Activated CD4-positive, alpha-beta T cell treated with anti-CD3 and anti-CD28 coated beads, Interleukin-2, Interleukin-4, amounts not matched to agents 100 ng/mL and 50 ng/mL, durations not matched to agents 16 hours and 8 hours (primary cell): Measurements from ENCODE around the gene SBK3.
"Not testable (repeated sequence)": the region's sequence is repeated elsewhere in the genome, so short reads cannot be mapped to it uniquely, and the experiment has no call there.

Experiments used
- DNase-seq: peaks from one replicate; pipeline ENCODE4 v3.0.0-alpha.2; 2020; ENCODE audit warnings: low spot score

The SBK3 gene, protein sequence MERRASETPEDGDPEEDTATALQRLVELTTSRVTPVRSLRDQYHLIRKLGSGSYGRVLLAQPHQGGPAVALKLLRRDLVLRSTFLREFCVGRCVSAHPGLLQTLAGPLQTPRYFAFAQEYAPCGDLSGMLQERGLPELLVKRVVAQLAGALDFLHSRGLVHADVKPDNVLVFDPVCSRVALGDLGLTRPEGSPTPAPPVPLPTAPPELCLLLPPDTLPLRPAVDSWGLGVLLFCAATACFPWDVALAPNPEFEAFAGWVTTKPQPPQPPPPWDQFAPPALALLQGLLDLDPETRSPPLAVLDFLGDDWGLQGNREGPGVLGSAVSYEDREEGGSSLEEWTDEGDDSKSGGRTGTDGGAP

DNA sequence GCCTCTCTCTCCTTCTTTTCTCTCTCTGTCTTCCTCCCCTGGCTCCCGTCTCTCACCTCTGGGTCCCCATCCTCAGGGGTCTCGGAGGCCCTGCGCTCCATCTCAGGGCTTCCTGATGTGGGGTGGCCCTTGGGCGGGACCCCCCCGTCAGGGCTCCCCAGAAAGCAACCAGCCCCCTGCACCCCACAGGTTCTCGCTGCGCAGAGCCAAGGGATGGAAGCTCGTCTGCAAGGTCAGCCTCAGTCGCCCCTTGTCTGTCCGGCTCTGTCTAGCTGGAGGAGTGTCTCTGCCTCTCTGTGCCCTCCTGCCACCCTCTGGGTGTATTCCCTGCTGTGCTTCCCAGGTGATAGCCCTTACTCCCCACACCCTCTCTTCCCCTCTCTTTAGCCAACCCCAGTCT is at the start of gene SBK3:
Gene SBK3, minus strand, starts transcription at position 101 of the 400 bp plus-strand sequence. Its CDS starts 0 bp downstream, at position 101.
- no peak for DNase-seq

DNA sequence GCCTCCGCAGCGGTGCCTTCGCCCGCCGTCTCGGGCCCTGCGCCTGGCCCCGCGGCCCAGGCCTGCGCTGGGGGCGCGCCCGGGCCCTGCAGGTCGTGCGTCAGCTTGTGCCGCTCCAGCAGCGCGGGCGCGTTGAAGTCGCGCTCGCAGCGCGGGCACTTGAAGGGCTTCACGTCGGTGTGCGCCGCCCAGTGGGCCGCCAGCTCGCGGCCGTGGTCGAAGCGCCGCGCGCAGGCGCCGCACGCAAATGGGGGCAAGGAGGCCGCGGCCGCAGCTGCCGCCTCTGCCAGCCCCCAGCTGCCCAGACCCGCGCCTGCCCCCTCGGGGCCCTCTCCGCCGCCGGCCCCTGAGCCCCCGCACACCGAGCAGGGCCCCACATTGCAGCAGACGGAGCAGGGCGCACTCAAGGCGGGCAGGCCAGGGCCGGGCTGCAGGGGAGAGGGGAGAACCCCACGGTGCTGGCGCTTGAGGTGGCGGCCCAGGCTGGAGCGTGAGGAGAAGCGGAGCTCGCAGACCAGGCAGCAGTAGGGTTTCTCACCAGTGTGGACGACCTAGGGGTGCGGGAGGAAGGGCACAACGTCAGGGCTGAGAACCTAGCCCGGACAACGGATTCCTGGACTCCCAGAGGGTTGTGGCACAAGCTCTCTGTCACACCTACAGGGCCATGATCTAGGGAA is 47.9 kb upstream of the SBK3 start:
- no peak for DNase-seq

DNA sequence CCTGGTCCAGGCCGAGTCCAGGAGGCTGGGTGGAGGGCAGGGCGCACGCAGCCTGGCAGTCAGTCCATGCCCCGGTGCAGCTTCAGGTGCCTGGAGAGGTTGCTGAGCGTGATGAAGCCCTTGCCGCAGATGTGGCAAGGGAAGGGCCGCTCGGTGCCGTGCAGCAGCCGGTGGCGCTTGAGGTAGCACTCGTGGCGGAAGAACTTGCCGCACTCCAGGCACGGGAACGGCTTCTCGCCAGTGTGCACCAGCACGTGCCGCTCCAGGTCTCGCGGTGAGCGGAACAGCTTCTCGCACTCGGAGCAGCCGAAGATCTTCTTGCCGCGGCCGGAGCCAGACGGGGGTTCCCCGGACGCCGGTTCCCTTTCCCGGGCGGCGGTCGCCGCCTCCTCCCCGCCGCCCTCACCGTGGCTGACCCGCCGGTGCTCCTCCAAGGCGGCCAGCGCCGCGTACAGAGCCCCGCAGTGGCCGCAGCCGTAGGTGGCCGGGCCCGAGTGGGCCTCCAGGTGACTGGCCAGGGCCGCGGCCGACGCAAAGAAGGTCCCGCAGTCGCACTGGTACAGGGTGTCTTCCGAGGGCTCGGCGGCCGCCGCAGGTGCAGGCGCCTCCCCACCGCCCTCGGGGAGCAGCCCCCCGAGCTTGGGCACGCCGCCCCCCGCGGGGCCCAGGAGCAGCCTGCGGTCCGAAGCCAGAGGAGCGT is 47.2 kb upstream of the SBK3 start:
- no peak for DNase-seq

DNA sequence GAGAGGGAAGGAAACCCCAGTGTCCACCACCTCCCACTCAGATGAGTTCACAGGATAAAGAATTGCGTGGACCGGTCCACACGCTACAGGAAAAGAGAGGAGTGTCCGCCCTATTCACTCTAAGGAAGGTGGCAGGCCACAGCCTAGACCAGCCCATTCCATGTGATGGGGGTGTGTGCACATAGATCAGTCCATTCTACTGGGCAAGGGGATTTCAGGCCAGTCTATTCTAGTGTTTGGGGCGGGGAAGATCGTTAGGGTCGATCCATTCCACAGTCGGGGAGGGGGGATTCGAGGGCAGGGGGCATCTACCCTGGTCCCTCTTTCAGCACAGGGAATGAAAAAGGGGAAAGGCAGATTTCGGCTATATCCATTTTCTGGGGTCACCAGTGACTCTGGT is 46.2 kb upstream of the SBK3 start:
- no peak for DNase-seq

DNA sequence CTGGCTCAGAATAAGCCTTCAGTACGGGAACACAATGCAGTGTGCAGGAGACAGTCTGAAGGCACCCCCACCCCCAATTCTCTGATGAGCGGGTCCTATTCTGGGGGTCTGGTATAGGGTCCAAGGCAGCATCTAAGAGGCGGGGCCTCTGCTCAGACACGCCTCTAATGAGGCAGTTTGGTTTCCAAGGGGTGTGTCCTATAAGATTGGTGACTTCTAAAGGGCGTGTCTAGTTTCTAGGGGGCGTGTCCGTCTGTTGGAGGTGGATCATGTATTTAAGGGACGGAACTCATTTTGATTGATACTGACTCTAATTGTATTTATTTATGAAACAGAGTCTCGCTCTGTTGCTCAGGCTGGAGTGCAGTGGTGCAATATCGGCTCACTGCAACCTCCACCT is 45.3 kb upstream of the SBK3 start:
- no peak for DNase-seq

DNA sequence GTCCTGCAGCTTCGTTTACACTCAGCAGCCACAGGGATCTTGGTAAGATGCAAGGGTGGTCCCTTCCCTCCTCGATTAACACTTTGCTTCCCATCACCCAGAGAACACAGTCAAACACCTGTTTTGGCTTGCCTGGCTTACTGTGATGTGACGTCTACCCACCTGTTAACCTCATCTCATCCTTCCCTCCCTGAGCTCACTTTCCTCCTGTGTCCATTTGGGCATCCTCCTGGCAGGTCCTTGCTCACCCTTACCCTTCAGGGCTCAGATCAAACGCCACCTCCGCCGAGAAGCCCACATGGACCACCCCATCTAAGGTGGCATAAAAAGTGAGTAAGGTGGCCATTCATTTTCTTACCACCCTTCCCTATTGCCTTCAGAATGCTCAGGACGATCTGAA is 44.8 kb upstream of the SBK3 start:
- no peak for DNase-seq

DNA sequence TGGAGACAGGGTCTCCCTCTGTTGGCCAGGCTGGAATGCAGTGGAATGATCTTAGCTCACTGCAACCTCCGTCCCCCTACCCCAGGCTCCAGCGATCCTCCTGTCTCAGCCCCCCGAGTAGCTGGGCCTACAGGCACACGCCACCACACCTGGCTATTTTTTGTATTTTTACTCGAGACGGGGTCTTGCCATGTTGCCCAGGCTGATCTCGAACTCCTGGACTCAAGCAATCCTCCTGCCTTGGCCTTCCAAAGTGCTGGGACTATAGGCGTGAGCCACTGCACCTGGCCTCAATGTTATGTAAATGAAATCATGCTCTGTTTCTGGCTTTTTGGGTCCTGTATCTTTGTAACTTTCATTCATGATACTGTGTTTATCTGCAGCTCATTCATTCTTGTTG is 43.4 kb upstream of the SBK3 start:
- DNase-seq: no peak

DNA sequence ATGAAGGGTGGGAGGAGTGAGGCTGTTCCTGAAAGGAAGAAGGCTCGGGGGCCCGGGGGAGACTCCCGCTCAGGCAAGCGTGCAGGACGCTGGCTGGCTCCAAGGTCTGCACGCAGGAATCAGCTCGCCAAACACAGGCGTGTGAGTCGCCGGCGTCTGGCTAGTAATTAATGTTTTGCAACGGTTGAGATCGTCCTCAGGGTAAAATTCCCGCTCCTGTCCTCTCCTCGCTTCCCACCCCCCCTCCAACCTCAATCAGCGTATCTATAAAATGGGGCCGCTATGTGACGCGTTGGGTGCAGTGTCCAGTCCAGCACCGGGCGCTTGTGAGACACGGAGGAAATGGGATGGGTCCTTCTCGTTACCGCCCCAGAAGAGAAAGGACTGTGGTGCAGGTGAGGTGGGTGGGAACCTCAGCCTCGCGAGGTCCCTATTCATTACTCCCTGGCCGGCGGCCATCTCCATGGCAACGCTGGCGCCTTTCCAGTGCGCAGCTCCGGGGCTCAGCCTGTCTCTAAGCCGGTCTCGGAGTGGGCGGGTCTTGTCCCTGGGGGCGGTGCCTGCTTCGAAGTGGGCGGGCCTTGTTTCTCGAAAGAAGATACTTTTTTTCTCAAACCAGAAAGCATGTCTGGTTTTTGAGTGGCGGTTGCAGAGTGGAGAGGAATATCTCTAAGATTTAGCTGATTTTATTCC is 41.8 kb upstream of the SBK3 start:
- peak; percentile 83 for DNase-seq

DNA sequence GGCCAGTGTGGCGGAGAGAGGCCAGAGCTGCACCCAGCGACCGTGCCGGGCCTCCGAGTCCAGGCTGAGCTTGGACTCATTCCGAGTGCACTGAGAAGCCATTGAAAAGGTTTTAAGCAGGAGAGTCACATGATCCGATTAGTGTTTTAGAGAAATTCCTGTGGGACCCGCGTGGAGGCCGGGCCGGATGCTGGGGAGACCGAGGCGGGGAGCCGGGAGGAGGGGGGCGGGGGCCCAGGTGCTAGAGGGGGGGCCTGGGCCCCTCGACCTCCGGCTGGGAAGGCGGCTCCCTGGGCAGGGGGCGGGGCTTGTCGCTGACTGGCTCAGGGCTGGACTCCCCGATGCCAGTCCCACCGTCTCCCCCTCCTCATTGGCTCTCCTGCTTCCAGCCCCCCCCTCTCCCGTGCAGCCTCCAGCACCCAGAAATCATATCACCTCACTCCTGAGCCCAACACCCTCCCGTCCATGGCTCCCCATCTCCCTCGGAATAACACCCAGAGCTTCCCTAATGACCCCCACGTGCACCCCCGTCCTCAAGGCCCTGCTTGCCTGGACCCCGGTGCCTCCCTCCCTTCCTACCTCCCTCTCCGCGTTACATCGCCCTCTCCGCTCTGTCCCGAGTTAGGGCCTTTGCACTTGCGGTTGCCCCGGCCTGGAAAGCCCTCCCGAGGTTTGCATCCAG is 40.5 kb upstream of the SBK3 start:
- DNase-seq: no peak

DNA sequence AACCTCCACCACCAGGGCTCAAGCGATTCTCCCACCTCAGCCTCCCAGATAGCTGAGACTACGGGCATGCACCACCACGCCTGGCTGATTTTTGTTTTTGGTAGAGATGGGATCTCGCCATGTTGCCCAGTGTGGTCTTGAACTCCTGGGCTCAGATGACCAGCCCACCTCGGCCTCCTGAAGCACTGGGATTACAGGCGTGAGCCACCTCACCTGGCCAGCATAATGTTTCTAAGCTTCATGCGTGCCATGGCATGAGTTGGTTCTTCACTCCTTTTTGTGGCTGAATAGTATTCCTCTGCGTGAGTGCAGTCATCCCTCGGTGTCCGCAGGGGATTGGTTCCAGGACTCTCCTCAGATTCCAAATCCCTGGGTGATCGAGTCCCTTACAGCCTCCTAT is 39.5 kb upstream of the SBK3 start:
- no peak for DNase-seq

DNA sequence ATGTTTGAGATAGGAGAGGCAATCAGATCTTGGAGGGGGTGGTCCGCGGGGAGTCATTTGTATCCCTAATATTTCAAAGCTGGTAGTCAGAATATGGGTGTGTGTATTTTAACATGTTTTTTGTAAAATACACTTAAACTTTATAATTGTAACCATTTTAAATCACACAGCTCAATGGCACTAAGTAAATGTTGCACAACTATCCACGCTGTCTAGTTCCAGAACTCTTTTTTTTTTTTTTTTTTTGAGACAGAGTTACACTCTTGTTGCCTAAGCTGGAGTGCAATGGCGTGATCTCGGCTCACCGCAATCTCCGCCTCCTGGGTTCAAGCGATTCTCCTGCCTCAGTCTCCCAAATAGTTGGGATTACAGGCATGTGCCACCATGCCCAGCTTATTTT is 38.6 kb upstream of the SBK3 start:
- DNase-seq: not testable (repeated sequence)

DNA sequence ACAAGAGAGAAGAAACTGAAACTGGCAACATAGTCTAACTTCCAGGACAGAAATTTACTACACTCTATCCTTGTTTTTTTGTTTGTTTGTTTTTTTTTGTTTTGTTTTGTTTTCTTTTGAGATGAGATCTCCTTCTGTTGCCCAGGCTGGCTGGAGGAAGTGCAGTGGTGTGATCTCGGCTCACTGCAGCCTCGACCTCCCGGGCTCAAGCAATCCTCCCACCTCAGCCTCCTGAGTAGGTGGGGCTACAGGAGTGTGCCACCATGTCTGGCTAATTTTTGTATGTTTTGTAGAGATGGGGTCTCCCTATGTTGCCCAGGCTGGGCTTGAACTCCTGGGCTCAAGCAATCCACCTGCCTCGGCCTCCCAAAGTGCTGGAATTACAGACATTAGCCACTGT is 36.9 kb upstream of the SBK3 start:
- not testable (repeated sequence) for DNase-seq

DNA sequence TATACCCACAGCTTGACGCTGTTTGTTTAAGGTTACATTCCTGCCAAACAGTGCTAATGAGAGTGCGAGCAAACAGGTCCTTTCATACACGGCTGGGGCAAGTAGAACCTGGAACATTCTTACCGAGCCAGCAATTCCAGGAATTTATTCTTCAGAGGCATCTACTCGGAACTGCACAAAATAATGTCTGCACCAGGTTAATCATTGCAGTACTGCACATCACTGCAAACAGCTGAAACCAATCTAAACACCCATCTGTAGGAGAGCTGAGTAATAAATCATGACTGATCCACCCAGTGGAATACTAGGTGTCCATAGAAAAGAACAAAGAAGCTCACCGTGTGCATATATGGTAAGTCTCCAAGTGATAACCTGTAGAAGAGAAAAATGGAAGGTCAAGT is 36.5 kb upstream of the SBK3 start:
- no peak for DNase-seq

DNA sequence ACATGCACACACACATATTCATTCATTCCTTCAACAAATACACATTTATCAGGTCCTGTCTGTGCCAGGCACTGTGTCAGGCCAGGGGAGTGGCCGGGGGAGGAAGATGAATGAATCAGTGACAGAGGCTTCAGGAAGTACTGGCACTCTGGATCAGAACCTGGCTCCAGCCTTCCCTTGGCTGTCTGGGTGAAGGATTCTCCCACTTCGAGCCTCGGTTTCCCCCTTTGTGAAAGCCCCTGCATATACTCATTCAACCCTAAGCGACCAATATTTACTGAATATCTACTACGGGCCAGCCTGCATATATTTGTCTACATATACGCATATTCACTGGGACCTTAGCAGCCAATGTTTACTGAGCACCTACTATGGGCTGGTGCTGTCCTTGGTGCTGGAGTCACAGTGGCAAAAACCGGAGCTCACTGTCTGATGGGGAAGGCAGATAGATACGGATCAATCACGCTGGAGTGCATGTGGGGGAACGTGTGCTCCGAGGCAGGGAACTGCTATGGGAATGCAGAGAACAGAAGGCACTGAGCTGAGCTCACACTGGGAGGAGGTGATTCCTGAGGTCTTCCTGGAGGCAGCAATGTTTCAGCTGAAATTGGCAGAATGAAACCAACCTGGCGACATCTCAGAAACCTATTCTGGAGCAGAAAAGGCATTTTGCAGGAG is 35.9 kb upstream of the SBK3 start:
- DNase-seq: no peak

DNA sequence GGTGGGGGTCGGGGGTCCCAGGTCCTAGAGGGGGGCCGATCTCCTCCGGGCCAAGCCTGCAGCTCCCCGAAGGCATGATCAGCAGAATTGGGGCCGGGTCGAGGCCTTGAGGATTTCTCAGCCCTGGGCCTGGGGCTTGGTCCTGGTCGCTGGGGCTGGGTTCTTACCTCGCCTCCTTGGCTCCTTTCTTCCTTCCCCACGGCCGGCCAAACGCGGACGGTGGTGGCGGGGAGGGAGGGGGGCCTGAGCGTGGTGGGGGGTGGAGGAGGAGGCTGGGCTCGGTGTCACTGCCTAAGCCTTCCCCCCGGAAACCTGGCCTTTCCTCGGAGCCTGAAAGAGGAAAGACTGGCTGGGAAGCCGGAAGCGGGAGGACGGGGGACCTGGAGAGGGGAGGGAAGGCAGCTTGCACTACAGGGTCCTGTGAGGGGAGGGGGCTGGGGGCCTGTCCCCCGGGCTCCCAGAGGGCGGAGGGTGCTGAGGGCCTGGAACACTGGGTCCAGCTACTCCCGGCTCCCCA is 35.3 kb upstream of the SBK3 start, which contains the start of gene ZNF579:
Gene ZNF579, minus strand, starts transcription at position 221 of the 517 bp plus-strand sequence. CDS start 1,209 bp downstream, outside the sequence.
- DNase-seq: peak; percentile 82

DNA sequence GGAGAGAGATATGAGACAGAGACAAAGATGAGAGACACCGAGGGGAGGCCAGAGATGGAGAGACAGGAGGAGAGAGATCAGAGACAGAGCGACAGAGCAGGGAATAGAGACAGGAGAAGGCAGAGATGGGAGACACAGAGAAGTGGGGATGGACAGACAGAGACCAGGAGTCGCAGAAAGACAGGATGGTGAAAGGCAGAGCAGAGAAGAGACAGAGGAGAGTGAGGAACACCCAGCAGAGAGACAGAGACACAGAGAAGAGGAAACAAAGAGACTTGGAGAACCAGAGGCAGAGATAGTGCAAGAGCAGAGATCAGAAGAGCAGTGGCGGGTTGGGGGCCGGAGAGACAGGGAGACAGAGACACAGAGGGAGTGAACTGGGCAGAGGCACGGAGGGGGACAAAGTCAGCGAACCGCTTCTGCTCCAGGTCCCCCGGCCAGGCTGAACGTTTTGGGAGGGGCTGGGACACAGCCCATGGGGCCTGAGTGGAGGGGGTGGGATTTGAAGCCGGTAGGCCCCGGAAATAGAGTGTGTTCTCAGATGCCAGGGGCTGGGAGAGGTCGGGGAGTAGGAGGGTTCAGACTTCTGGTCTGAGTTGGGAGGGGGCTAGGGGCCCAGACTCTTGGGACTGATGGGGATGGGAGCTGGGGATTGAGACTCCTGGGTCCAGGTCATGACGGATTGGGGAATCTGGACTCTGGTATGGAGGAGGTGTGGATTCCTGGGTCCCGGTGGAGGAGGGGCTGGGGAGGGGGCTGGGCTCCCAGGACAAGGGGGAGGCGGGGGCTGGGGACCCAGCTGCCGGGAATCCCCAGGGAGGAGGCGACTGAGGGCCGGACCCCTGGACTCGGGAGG is 34.7 kb upstream of the SBK3 start:
- DNase-seq: no peak

DNA sequence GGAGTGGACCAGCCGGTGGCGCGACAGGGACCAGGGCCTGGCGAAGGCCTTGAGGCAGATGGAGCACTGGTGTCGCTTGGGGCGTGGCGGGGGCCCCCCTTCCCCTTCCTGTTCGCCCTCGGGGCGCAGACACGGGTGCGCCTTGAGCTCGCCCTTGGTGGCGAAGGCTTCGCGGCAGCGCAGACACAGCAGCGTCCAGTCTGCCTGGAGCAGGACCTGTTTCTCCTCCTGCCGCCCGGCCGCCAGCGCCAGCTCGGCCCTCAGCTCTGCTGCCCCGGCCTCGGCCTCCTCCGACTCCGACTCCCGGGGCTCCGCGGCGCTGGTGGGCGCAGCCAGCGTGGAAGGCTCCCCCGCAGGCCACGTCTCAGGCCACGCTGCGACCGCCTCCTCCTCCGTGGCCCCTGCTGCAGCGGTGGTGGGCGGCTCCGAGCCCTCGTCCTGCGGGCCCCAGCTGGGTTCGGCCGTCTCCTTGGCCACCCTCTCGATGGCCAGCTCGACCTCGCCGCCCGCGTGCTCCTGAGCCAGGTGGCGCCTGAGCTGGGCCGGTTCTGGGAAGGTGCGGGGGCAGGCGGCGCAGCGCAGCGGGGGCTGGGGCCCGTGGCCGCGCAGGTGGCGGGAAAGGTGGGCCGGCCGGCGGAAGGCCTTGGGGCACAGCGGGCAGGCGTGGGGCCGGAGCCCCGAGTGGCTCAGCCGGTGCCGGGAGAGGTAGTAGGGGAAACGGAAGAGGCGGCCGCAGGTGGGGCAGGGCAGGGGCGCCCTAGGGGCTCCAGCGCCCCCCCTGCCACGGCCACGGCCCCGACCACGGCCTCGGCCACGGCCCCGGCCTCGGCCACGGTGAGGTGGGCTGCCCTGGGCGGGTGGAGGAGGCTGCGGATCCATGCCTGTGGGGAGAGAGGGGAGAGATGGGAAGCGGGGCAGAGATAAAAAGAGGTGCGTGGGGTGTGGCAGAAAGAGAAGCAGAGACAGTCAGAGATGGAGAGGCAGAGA is 33.7 kb upstream of the SBK3 start:
- no peak for DNase-seq

DNA sequence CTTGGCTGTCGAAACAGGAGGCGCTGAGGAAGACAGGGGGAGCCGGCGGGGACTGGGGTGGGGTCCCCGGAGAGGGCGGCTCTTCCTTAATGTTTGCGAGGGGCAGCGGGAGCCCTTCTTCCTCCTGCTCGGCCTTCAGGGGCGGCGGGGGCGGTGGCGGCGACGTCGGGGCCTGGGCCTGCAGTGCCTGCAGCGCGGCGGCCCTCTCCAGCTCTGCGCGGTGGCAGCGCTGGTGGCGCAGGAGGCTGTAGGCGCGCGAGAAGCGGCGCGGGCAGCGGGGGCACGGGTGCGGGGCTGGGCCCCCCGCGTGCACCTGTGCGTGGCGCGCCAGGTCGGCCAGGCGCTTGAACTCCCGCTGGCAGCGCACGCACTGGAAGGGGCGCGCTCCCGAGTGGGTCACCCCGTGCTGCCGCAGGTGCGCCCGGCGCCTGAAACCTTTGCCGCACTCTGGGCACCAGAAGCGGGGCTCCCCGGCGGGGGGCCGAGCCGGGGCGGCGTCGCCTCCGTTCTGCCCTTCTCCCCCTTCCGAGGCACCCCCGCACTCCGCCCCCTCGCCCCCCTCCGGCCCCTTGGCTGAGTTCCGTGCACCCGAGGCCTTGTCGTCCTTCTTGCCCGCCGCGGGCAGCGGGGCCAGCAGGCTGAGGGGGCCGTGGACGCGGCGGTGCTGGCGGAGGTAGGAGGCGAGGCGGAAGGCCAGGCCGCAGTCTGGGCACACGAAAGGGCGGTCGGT is 32.9 kb upstream of the SBK3 start:
- no peak for DNase-seq
